BLaER1 (cell line): Measurements from ENCODE around the gene BAIAP2L1.

Experiments
- H3K27ac ChIP-seq: shearing (Covaris generic); formaldehyde crosslinking; 2 replicates; pipeline ENCODE4 v1.8.1; 2022
- H3K27me3 ChIP-seq: shearing (Covaris generic); formaldehyde crosslinking; 2 replicates; pipeline ENCODE4 v1.8.1; 2022
- H3K36me3 ChIP-seq: shearing (Covaris generic); formaldehyde crosslinking; 2 replicates; pipeline ENCODE4 v1.8.1; 2022
- H3K4me1 ChIP-seq: shearing (Covaris generic); formaldehyde crosslinking; 2 replicates; pipeline ENCODE4 v1.8.1; 2022
- H3K4me2 ChIP-seq: shearing (Covaris generic); formaldehyde crosslinking; 2 replicates; pipeline ENCODE4 v1.8.1; 2022
- H3K4me3 ChIP-seq: shearing (Covaris generic); formaldehyde crosslinking; 2 replicates; pipeline ENCODE4 v1.8.1; 2022
- H3K9ac ChIP-seq: shearing (Covaris generic); formaldehyde crosslinking; 2 replicates; pipeline ENCODE4 v1.8.1; 2022
- H3K9me3 ChIP-seq: shearing (Covaris generic); formaldehyde crosslinking; 2 replicates; pipeline ENCODE4 v1.8.1; 2022
- H4K20me1 ChIP-seq: shearing (Covaris generic); formaldehyde crosslinking; 2 replicates; pipeline ENCODE4 v1.8.1; 2022
- Cebpa-rat ChIP-seq: shearing (Covaris generic); IDR thresholded peaks from 2 replicates; pipeline ENCODE4 v1.8.1; 2022

The BAIAP2L1 gene

GRCh38 chr7:98348726-98349474, 52.0 kb downstream of the BAIAP2L1 start:
- H3K36me3 ChIP-seq = no peaks in the 10 kb centered on the region
- no peak overlapping the region for H3K27ac ChIP-seq
- H3K4me1 ChIP-seq = peaks cover 13% of the 10 kb centered on the region
- H4K20me1 ChIP-seq = no peaks in the 10 kb centered on the region
- H3K27me3 ChIP-seq = no peaks in the 10 kb centered on the region
- no peak overlapping the region for H3K9ac ChIP-seq
- TF ChIP-seq Cebpa-rat = no peak
- no peaks in the 10 kb centered on the region for H3K9me3 ChIP-seq
- no peak overlapping the region for H3K4me2 ChIP-seq
- no peak overlapping the region for H3K4me3 ChIP-seq

DNA sequence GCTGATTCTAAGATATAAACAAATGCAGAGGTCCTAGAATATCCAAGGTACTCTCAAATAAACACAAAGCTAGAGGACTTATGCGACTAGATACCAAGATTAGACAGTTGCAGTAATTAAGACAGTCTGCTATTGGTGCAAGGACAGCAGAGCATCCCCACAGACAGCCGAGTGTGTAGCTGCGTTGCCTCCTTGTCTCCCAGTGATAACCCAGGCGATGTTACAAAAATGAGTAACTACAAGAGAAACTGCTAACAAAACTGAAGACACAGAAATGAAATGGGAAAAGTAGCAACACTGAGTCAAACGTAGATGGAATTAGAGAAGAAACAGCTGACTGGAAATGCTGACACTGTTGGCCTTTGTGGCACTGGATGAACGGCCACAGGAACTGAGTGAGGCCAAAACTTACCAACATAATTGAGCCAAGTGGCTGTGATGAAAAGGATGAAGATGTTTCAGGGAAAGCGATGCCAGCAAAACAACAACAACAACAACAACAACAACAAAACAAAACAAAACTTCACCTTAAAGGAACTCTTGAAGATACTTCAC, 54.3 kb downstream of the BAIAP2L1 start:
- Histone ChIP-seq H3K36me3 (no peaks in the 10 kb centered on the region), H3K4me3 (no peak overlapping the region), H4K20me1 (no peaks in the 10 kb centered on the region), H3K4me1 (peaks cover 13% of the 10 kb centered on the region), H3K4me2 (no peak overlapping the region), H3K9me3 (no peaks in the 10 kb centered on the region), H3K27me3 (no peaks in the 10 kb centered on the region), H3K27ac (no peak overlapping the region), H3K9ac (no peak overlapping the region)
- TF ChIP-seq Cebpa-rat = no peak

GRCh38 chr7:98341106-98341505, 59.8 kb downstream of the BAIAP2L1 start:
- Histone ChIP-seq H3K36me3 (no peaks in the 10 kb centered on the region; the same call in 1 of the 2 replicates), H3K27me3 (no peaks in the 10 kb centered on the region), H4K20me1 (no peaks in the 10 kb centered on the region), H3K4me2 (no peak overlapping the region), H3K27ac (no peak overlapping the region), H3K4me3 (no peak overlapping the region), H3K9ac (no peak overlapping the region), H3K4me1 (no peaks in the 10 kb centered on the region), H3K9me3 (peaks cover 16% of the 10 kb centered on the region)
- TF ChIP-seq Cebpa-rat = no peak

DNA sequence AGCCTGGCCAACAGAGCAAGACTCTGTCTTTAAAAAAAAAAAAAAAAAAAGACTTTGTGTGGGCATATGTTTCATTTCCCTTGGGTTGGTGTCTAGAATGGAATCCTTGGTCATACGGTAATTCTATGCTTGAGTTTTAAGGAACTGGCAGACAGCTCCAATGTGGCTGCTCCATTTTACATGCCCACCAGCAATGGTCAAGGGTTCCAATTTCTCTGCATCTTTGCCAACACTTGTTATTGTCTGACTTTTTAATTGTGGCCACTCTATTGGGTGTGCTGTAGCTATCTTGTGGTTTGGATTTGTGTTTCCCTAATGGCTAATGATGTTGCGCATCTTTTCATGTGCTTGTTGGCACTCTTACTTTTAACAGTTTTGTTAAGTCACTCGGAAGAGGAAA, 61.8 kb downstream of the BAIAP2L1 start:
- no peak overlapping the region for H3K9ac ChIP-seq
- H3K4me3 ChIP-seq = no peak overlapping the region
- no peaks in the 10 kb centered on the region for H4K20me1 ChIP-seq
- no peaks in the 10 kb centered on the region; the same call in 1 of the 2 replicates for H3K36me3 ChIP-seq
- no peaks in the 10 kb centered on the region for H3K4me1 ChIP-seq
- no peaks in the 10 kb centered on the region for H3K27me3 ChIP-seq
- no peak overlapping the region for H3K4me2 ChIP-seq
- TF ChIP-seq Cebpa-rat = no peak
- no peak overlapping the region for H3K27ac ChIP-seq
- peaks cover 16% of the 10 kb centered on the region for H3K9me3 ChIP-seq

- H3K9ac ChIP-seq = no peak overlapping the region
- H4K20me1 ChIP-seq = no peaks in the 10 kb centered on the region
- H3K4me1 ChIP-seq = no peaks in the 10 kb centered on the region
- H3K9me3 ChIP-seq = peaks cover 16% of the 10 kb centered on the region
- TF ChIP-seq Cebpa-rat = no peak
- H3K36me3 ChIP-seq = no peaks in the 10 kb centered on the region; the same call in 1 of the 2 replicates
- H3K4me3 ChIP-seq = no peak overlapping the region
- no peak overlapping the region for H3K27ac ChIP-seq
- no peak overlapping the region for H3K4me2 ChIP-seq
- H3K27me3 ChIP-seq = no peaks in the 10 kb centered on the region
These were observed 62.4 kb downstream of the BAIAP2L1 start for GRCh38 chr7:98338441-98338840.

DNA sequence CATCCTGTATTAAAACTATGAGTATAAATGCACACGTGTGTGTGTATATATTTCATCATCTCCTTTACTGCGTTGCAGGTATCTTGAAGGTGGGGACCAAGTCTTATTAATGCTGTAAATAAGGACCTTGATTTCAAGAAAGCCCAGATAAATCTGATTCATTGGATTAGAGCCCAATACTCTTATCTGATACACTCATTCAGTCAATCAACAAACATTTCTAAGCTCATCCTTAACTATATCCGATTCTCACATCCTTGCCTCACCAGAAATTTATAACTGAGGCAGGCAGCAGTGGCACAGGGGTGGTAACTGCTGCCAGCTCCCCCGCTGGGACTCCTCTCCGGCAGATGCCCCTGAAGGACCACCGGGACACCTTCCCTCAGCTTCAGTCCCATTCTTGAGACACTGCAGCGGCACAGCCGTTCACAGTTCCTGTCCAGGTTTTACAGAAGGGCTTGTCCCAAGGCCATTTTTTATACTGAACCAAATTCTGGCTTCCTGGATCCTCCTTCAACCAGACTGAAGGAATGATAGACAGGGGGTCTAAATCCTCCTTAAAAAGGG, 65.4 kb downstream of the BAIAP2L1 start:
- Histone ChIP-seq H3K9ac (no peak overlapping the region), H4K20me1 (no peaks in the 10 kb centered on the region), H3K36me3 (no peaks in the 10 kb centered on the region; the same call in 1 of the 2 replicates), H3K4me3 (no peak overlapping the region), H3K27ac (no peak overlapping the region), H3K27me3 (no peaks in the 10 kb centered on the region), H3K4me2 (no peak overlapping the region), H3K9me3 (peaks cover 16% of the 10 kb centered on the region), H3K4me1 (no peaks in the 10 kb centered on the region)
- TF ChIP-seq Cebpa-rat = no peak

- no peak for TF ChIP-seq Cebpa-rat
- H3K9me3 ChIP-seq = peaks cover 10% of the 10 kb centered on the region
- no peak overlapping the region for H3K9ac ChIP-seq
- H4K20me1 ChIP-seq = no peaks in the 10 kb centered on the region
- no peak overlapping the region for H3K27ac ChIP-seq
- no peaks in the 10 kb centered on the region; the same call in 1 of the 2 replicates for H3K36me3 ChIP-seq
- H3K4me2 ChIP-seq = no peak overlapping the region
- H3K4me1 ChIP-seq = peaks cover 11% of the 10 kb centered on the region
- no peak overlapping the region for H3K4me3 ChIP-seq
- H3K27me3 ChIP-seq = no peaks in the 10 kb centered on the region
These were observed 66.8 kb downstream of the BAIAP2L1 start for GRCh38 chr7:98334081-98334480.

DNA sequence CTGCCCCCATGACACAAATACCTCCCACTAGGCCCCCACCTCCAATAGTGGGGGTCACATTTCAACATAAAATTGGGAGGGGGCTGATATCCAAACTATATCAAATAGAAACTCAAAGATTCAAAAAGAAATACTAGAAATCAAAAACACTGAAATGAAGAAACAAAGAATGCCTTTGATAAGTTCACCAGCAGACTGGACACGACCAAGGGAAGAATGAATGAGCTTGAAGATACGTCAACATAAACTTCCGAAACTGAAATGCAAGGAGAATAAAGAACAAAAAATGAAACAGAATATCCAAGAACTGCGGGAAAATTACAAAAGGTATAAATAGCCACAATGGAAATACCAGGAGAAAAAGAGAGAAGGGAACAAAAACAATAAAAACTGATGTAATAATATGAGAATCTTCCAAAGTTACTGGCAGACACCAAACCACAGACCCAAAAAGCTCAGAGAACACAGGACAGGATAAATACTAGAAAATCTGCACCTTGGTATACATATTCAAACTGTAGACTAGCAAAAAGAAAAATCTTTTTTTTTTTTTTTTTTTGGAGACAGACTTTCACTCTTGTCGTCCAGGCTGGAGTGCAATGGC, 69.9 kb downstream of the BAIAP2L1 start:
- no peaks in the 10 kb centered on the region for H4K20me1 ChIP-seq

DNA sequence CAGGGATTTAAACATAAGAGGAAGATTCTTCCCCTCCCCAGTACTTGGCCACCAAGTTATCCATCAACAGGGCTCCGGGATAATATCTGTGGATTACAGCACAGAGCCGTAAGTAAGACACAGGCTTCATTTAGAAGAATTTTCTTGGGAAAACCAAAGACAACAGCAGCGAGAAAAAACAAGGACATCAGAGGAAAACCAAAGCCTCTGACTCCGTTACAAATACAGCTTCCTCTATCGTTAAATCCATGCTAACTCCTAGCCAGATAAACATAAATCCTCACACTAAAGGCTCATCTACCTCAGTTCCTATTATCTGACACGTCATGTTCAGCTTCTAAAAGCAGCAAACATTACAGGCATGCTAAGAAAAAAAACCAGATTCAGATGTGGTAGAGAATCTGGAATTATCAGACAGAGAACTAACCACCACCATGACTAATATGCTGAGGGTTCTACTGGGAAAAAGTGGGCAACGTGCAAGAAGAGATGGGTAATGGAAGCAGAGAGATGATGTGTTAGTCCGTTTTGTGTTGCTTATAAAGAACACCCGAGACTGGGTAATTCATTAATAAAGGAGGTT, 71.0 kb downstream of the BAIAP2L1 start:
- H3K27ac ChIP-seq = peak overlapping the region; percentile 76
- H3K4me1 ChIP-seq = peaks cover 23% of the 10 kb centered on the region
- peak overlapping the region; percentile 74 for H3K4me2 ChIP-seq
- TF ChIP-seq Cebpa-rat = no peak
- H3K36me3 ChIP-seq = no peaks in the 10 kb centered on the region; the same call in 1 of the 2 replicates
- H3K9ac ChIP-seq = peak overlapping the region; percentile 48; the same call in 1 of the 2 replicates
- H3K9me3 ChIP-seq = no peaks in the 10 kb centered on the region
- H3K27me3 ChIP-seq = no peaks in the 10 kb centered on the region
- no peaks in the 10 kb centered on the region for H4K20me1 ChIP-seq
- H3K4me3 ChIP-seq = 0 out of 2 replicates have a peak overlapping the region, but pooled peaks have one; percentile 13

More for the DNA sequence above, 69.9 kb downstream of the BAIAP2L1 start:
- H3K4me1 ChIP-seq = peaks cover 23% of the 10 kb centered on the region
- H3K9me3 ChIP-seq = no peaks in the 10 kb centered on the region
- no peak overlapping the region for H3K27ac ChIP-seq
- H3K4me3 ChIP-seq = no peak overlapping the region
- no peak for TF ChIP-seq Cebpa-rat
- no peak overlapping the region for H3K4me2 ChIP-seq
- H3K9ac ChIP-seq = no peak overlapping the region
- H3K36me3 ChIP-seq = no peaks in the 10 kb centered on the region; the same call in 1 of the 2 replicates
- H3K27me3 ChIP-seq = no peaks in the 10 kb centered on the region
